ENCODE results near the gene MDM2.

- no peak for TF ChIP-seq EZH2phosphoT487 (IDR thresholded peaks at IDR 0.05; ENCODE audit: low read depth)
- TF ChIP-seq CTCF (IDR thresholded peaks at IDR 0.05; ENCODE audit: low read depth, low read length): no peak
Measured at GRCh38 chr12:68870443-68870842, 62.5 kb downstream of the MDM2 start.

Measured in OCI-LY3 (cell line).